WTC11 (cell line): ENCODE data around the gene ANKMY2. TPM values are rescaled to one million over a fixed set of nuclear protein-coding genes. Genes with fewer than 3 reads are reported as not detected.

Experiments used
- ATAC-seq: fragments of 200-7000 bp; cut with Tn5 transposase; 2 replicates; pipeline ENCODE4 v1.10.0; 2021; ENCODE audit warnings: mild to moderate bottlenecking, moderate library complexity
- CTCF ChIA-PET: fragments of 300-600 bp; sonication (Branson Sonifier 250); formaldehyde crosslinking; loops from one replicate; lab custom pipeline; 2021; ENCODE audit warnings: antibody characterized with exemption; lab: Charles Lee
- POLR2A ChIA-PET: fragments of 350-600 bp; sonication (Branson Sonifier 250); formaldehyde crosslinking; loops from one replicate; lab custom pipeline; 2021; ENCODE audit warnings: antibody characterized with exemption; lab: Charles Lee
- DNase-seq: peaks from one replicate; pipeline ENCODE4 v3.0.0; 2021; ENCODE audit warnings: low spot score
- H3K27ac Mint-ChIP-seq: 2 replicates; pipeline ENCODE4 v1.8.0; 2021; ENCODE audit warnings: mixed read lengths
- H3K27me3 Mint-ChIP-seq: 2 replicates; pipeline ENCODE4 v1.8.0; 2021; ENCODE audit warnings: low read depth, mild to moderate bottlenecking, moderate library complexity, mixed read lengths
- H3K36me3 Mint-ChIP-seq: 2 replicates; pipeline ENCODE4 v1.8.0; 2021; ENCODE audit warnings: mixed read lengths
- H3K4me1 Mint-ChIP-seq: 2 replicates; pipeline ENCODE4 v1.8.0; 2022; ENCODE audit warnings: mixed read lengths
- H3K4me3 Mint-ChIP-seq: 2 replicates; pipeline ENCODE4 v1.8.0; 2021; ENCODE audit warnings: mild to moderate bottlenecking, moderate library complexity, mixed read lengths
- H3K9me3 Mint-ChIP-seq: 2 replicates; pipeline ENCODE4 v1.8.0; 2021; ENCODE audit warnings: mixed read lengths
- AR ChIP-seq: fragments of 250-450 bp; sonication (Bioruptor Pico); IDR thresholded peaks from 2 replicates; pipeline ENCODE4 v1.9.0; 2021; ENCODE audit warnings: mild to moderate bottlenecking
- CDX4 ChIP-seq: fragments of 250-450 bp; sonication (Bioruptor Pico); IDR thresholded peaks from 2 replicates; pipeline ENCODE4 v1.9.0; 2021; ENCODE audit warnings: moderate library complexity, mild to moderate bottlenecking, inconsistent platforms, borderline replicate concordance
- CREM ChIP-seq: sonication (generic); formaldehyde crosslinking; IDR thresholded peaks from 2 replicates; pipeline ENCODE4 v1.8.1; 2022; ENCODE audit warnings: mild to moderate bottlenecking, missing genetic modification reagents, moderate library complexity
- JAZF1 ChIP-seq: fragments of 250-450 bp; sonication (Bioruptor Pico); IDR thresholded peaks from 2 replicates; pipeline ENCODE4 v1.9.0; 2021; ENCODE audit warnings: moderate library complexity, mild to moderate bottlenecking, inconsistent platforms
- MAX ChIP-seq: sonication (generic); formaldehyde crosslinking; IDR thresholded peaks from 2 replicates; pipeline ENCODE4 v1.8.0; 2022; ENCODE audit warnings: mild to moderate bottlenecking, missing genetic modification reagents
- MLX ChIP-seq: sonication (generic); formaldehyde crosslinking; IDR thresholded peaks from 2 replicates; pipeline ENCODE4 v1.8.1; 2023; ENCODE audit warnings: mild to moderate bottlenecking, missing genetic modification reagents, moderate library complexity
- MXD4 ChIP-seq: fragments of 250-450 bp; sonication (Bioruptor Pico); IDR thresholded peaks from 2 replicates; pipeline ENCODE4 v1.8.0; 2021; ENCODE audit warnings: mild to moderate bottlenecking, moderate library complexity, borderline replicate concordance
- OVOL2 ChIP-seq: fragments of 250-450 bp; sonication (Bioruptor Pico); IDR thresholded peaks from 2 replicates; pipeline ENCODE4 v1.9.0; 2021; ENCODE audit warnings: mild to moderate bottlenecking, borderline replicate concordance
- PRRX2 ChIP-seq: fragments of 250-450 bp; sonication (Bioruptor Pico); IDR thresholded peaks from 2 replicates; pipeline ENCODE4 v1.8.0; 2021; ENCODE audit warnings: mild to moderate bottlenecking
- SMAD4 ChIP-seq: sonication (generic); formaldehyde crosslinking; IDR thresholded peaks from 2 replicates; pipeline ENCODE4 v1.8.0; 2022; ENCODE audit warnings: mild to moderate bottlenecking, missing genetic modification reagents
- SOX15 ChIP-seq: fragments of 250-450 bp; sonication (Bioruptor Pico); IDR thresholded peaks from 2 replicates; pipeline ENCODE4 v1.9.0; 2021; ENCODE audit warnings: mild to moderate bottlenecking
- TEAD1 ChIP-seq: sonication (generic); formaldehyde crosslinking; IDR thresholded peaks from 2 replicates; pipeline ENCODE4 v1.8.0; 2022; ENCODE audit warnings: mild to moderate bottlenecking, missing genetic modification reagents
- ZMAT4 ChIP-seq: fragments of 250-450 bp; sonication (Bioruptor Pico); IDR thresholded peaks from 2 replicates; pipeline ENCODE4 v1.9.0; 2021; ENCODE audit warnings: mild to moderate bottlenecking
- ZNF232 ChIP-seq: sonication (generic); formaldehyde crosslinking; IDR thresholded peaks from 2 replicates; pipeline ENCODE4 v1.8.0; 2022; ENCODE audit warnings: mild to moderate bottlenecking, missing genetic modification reagents
- ZNF281 ChIP-seq: sonication (generic); formaldehyde crosslinking; IDR thresholded peaks from 2 replicates; pipeline ENCODE4 v1.8.0; 2023; ENCODE audit warnings: mild to moderate bottlenecking, missing genetic modification reagents
- ZNF317 ChIP-seq: sonication (generic); formaldehyde crosslinking; IDR thresholded peaks from 2 replicates; pipeline ENCODE4 v1.8.1; 2023; ENCODE audit warnings: low read depth, mild to moderate bottlenecking, moderate library complexity, missing genetic modification reagents, borderline replicate concordance
- ZNF396 ChIP-seq: fragments of 250-450 bp; sonication (Bioruptor Pico); IDR thresholded peaks from 2 replicates; pipeline ENCODE4 v1.8.0; 2021; ENCODE audit warnings: mild to moderate bottlenecking, moderate library complexity, borderline replicate concordance
- ZNF671 ChIP-seq: fragments of 250-450 bp; sonication (Bioruptor Pico); IDR thresholded peaks from 2 replicates; pipeline ENCODE4 v1.8.0; 2021; ENCODE audit warnings: mild to moderate bottlenecking
- total RNA-seq: library from RNA; stranded (reverse); gene quantifications from 3 replicates; pipeline ENCODE4 v1.2.3, GENCODE V29; 2021

The ANKMY2 gene
- total RNA-seq, 1 experiment from 2014 or later, result 13.6 TPM

GRCh38 chr7:16587129-16587528, 58.4 kb downstream of the ANKMY2 start:
- TF ChIP-seq SMAD4, result no peak
- TF ChIP-seq AR, result no peak
- no peak for TF ChIP-seq CDX4 (CRISPR knock-in tag)
- TF ChIP-seq ZNF281 (CRISPR knock-in tag), result no peak
- TF ChIP-seq ZNF671, result no peak
- TF ChIP-seq PRRX2 (CRISPR knock-in tag), result no peak
- TF ChIP-seq ZMAT4 (CRISPR knock-in tag), result no peak
- no peak for TF ChIP-seq TEAD1 (CRISPR knock-in tag)
- TF ChIP-seq SOX15 (CRISPR knock-in tag), result no peak
- TF ChIP-seq MAX (CRISPR knock-in tag), result no peak
- no peak for TF ChIP-seq MXD4
- TF ChIP-seq MLX (CRISPR knock-in tag), result no peak
- peaks cover 5% of the 10 kb centered on the region for H3K9me3 Mint-ChIP-seq
- POLR2A ChIA-PET, result interaction anchor here (0.6 kb wide), 1 partner anchor 62 kb away, joined by 4 read pairs; no protein-coding TSS in a partner anchor
- peaks cover 7% of the 10 kb centered on the region; the same call in 1 of the 2 replicates for H3K4me1 Mint-ChIP-seq
- no peaks in the 10 kb centered on the region for H3K27me3 Mint-ChIP-seq
- DNase-seq (no peak), ATAC-seq (no peak)
- H3K36me3 Mint-ChIP-seq, result no peaks in the 10 kb centered on the region
- CTCF ChIA-PET, result interaction anchor here (0.5 to 1.8 kb wide), 2 partner anchors 23 to 491 kb away, joined by 3 to 8 read pairs; no protein-coding TSS in a partner anchor
- no peak overlapping the region for H3K27ac Mint-ChIP-seq
- H3K4me3 Mint-ChIP-seq, result no peak overlapping the region

- Mint-ChIP-seq H3K27ac (no peak overlapping the region), H3K4me1 (peaks cover 7% of the 10 kb centered on the region; the same call in 1 of the 2 replicates), H3K4me3 (no peak overlapping the region), H3K36me3 (no peaks in the 10 kb centered on the region), H3K27me3 (no peaks in the 10 kb centered on the region), H3K9me3 (peaks cover 5% of the 10 kb centered on the region)
- ATAC-seq (no peak), DNase-seq (no peak)
- ChIA-PET CTCF (no interaction called here), POLR2A (no interaction called here)
- TF ChIP-seq CREM (CRISPR knock-in tag) (no peak), ZNF317 (no peak), ZNF396 (CRISPR knock-in tag) (no peak), MXD4 (no peak), ZNF232 (no peak), JAZF1 (CRISPR knock-in tag) (no peak), OVOL2 (no peak)
These were observed 59.3 kb downstream of the ANKMY2 start for GRCh38 chr7:16586081-16586874.
